Measurements from ENCODE around the gene SLC2A1. TPM values are rescaled to one million over a fixed set of nuclear protein-coding genes. Genes with fewer than 3 reads are reported as not detected.

Gene SLC2A1
- total RNA-seq, 2 donors from 2014 or later = 83.9 to 159 TPM

- H3K27ac ChIP-seq = no peak overlapping the region
- no peak for DNase-seq (ENCODE audit: low spot score)
- 93% methylated on average over 19 of the region's 19 CpGs for WGBS
These were observed 5.6 kb upstream of the SLC2A1 start for GRCh38 chr1:42964044-42964812.

GRCh38 chr1:42963378-42964043, 4.8 kb upstream of the SLC2A1 start:
- Histone ChIP-seq H3K27me3 (replicated peaks; ENCODE audit: insufficient read depth) (no peaks in the 10 kb centered on the region), H3K4me3 (no peak overlapping the region), H3K36me3 (no peaks in the 10 kb centered on the region), H3K4me1 (replicated peaks) (no peaks in the 10 kb centered on the region), H3K9me3 (no peaks in the 10 kb centered on the region), H3K27ac (no peak overlapping the region)
- no peak for DNase-seq (ENCODE audit: low spot score)
- WGBS = 40% methylated on average over 9 of the region's 9 CpGs
- TF ChIP-seq CTCF (IDR thresholded peaks at IDR 0.05) (no peak), POLR2AphosphoS5 (IDR thresholded peaks at IDR 0.05) (no peak), POLR2A (IDR thresholded peaks at IDR 0.05) (no peak)
- intact Hi-C loops (cut with DNase I) = no loop called here

More at GRCh38 chr1:42964044-42964812, 5.6 kb upstream of the SLC2A1 start:
- Histone ChIP-seq H3K9me3 (no peaks in the 10 kb centered on the region), H3K36me3 (no peaks in the 10 kb centered on the region), H3K4me3 (no peak overlapping the region), H3K4me1 (replicated peaks) (no peaks in the 10 kb centered on the region), H3K27me3 (replicated peaks; ENCODE audit: insufficient read depth) (no peaks in the 10 kb centered on the region)
- intact Hi-C loops (cut with DNase I) = no loop called here
- no peak for TF ChIP-seq POLR2A (IDR thresholded peaks at IDR 0.05)
- no peak for TF ChIP-seq CTCF (IDR thresholded peaks at IDR 0.05)
- TF ChIP-seq POLR2AphosphoS5 (IDR thresholded peaks at IDR 0.05) = no peak

- Histone ChIP-seq H3K4me3 (no peak overlapping the region), H3K9me3 (no peaks in the 10 kb centered on the region), H3K4me1 (replicated peaks) (no peaks in the 10 kb centered on the region), H3K36me3 (no peaks in the 10 kb centered on the region), H3K27ac (peak overlapping the region in 1 of 2 donors; percentile 25), H3K27me3 (replicated peaks; ENCODE audit: insufficient read depth) (no peaks in the 10 kb centered on the region)
- intact Hi-C loops (cut with DNase I) = no loop called here
- TF ChIP-seq POLR2AphosphoS5 (IDR thresholded peaks at IDR 0.05) (no peak), POLR2A (IDR thresholded peaks at IDR 0.05) (no peak), CTCF (IDR thresholded peaks at IDR 0.05) (no peak)
- 31% methylated on average over 13 of the region's 13 CpGs for WGBS
- DNase-seq (ENCODE audit: low spot score) = no peak
These were observed 4.1 kb upstream of the SLC2A1 start for GRCh38 chr1:42962641-42963377.

- intact Hi-C loops (cut with DNase I) = no loop called here
- Histone ChIP-seq H3K4me1 (replicated peaks) (peaks cover 2% of the 10 kb centered on the region), H3K4me3 (no peak overlapping the region), H3K36me3 (no peaks in the 10 kb centered on the region), H3K27ac (peak overlapping the region in 1 of 2 donors; percentile 25), H3K27me3 (replicated peaks; ENCODE audit: insufficient read depth) (no peaks in the 10 kb centered on the region), H3K9me3 (no peaks in the 10 kb centered on the region)
- WGBS = 77% methylated on average over 6 of the region's 6 CpGs
- DNase-seq (ENCODE audit: low spot score) = no peak
- no peak for TF ChIP-seq POLR2A (IDR thresholded peaks at IDR 0.05)
- TF ChIP-seq POLR2AphosphoS5 (IDR thresholded peaks at IDR 0.05) = no peak
- TF ChIP-seq CTCF (IDR thresholded peaks at IDR 0.05) = no peak
These were observed 2.8 kb upstream of the SLC2A1 start for GRCh38 chr1:42961312-42962091.
